KBM-7 (cell line): ENCODE results near the gene XPNPEP1.

Experiments used
- DNase-seq: peaks from one replicate; pipeline ENCODE4 v3.0.0-alpha.2; 2015
- in situ Hi-C: fragments of 300-500 bp; cut with MboI; formaldehyde crosslinking; loops from 2 replicates; pipeline ENCODE4 v1.14.3; 2020; ENCODE audit warnings: low sequenced_read_pairs, low pct_unique_long_range_greater_than_20kb, mixed read lengths

XPNPEP1 gene

GRCh38 chr10:109845308-109845707 is 78.0 kb downstream of the XPNPEP1 start:
- DNase-seq = no peak
- in situ Hi-C loops = no loop called here

DNA sequence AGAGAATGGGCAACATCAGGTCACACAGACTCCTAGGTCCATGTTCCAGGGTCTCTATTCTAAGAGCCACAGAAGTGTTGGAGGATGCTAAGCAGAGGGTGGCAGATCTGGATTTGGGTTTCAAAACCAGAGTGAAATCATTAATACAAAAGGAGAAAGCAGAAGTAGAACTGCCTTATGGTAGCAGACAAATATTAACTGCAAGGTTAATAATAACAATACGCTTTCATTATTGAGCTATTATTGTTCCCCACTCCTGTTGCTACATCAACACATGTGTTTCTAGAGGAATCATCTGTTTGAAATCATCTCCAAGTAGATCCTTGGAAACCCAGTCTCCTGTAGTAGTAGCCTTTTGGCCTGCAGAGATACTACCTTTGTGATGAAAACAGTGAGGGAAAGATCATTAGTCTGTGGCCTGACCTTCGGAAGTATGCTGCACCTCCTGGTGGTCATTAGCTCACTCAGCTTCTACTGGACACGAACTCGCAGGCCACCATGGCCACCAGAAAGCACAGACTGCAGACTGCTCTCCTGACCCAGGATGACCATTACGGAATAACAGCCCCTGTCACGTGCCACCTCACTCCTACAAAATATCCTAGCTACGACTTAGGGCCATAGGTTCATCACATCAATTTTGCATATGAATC is 84.6 kb downstream of the XPNPEP1 start:
- in situ Hi-C loops = no loop called here
- DNase-seq = no peak

DNA sequence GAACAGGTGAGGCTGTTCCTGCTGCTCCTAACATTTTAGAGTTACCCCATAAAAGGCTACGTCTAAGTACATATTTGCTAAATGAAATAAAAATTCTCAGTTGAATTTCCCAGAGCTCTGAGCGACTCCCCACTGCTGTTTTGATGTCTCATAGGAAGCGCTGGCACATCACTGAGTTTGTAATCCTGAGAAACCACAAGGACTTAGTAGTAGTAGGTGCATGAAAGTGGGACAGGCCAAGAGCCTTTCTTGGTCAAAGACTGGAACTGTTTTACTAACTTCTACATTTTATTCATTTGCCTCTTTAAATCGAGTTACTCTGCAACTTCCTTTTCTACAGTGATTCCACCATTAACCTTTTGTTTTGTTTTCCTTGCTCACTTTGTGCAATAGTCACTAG is 85.9 kb downstream of the XPNPEP1 start:
- in situ Hi-C loops = no loop called here
- DNase-seq = no peak

- in situ Hi-C loops = no loop called here
- no peak for DNase-seq
These were observed 88.1 kb downstream of the XPNPEP1 start for GRCh38 chr10:109835257-109835656.

DNA sequence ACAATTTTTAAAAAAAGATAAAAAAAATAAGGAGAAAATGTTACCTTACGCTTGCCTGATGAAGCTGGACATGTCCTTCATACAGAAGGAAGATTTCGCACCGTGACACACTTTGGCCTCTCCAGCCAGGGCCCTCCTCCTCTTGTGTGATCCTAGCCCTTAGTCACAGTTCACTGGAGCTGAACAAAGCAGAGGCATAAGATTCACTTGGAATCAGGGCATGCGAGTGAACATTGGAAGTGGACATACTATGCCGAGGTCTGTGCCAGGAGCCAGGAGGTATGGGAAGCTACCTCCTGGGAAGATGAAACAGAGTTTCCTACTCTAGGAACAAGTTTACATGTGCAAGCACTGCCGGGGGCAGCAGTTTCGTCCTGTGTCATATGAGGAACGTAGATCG is 91.5 kb downstream of the XPNPEP1 start:
- no peak for DNase-seq
- in situ Hi-C loops = no loop called here

DNA sequence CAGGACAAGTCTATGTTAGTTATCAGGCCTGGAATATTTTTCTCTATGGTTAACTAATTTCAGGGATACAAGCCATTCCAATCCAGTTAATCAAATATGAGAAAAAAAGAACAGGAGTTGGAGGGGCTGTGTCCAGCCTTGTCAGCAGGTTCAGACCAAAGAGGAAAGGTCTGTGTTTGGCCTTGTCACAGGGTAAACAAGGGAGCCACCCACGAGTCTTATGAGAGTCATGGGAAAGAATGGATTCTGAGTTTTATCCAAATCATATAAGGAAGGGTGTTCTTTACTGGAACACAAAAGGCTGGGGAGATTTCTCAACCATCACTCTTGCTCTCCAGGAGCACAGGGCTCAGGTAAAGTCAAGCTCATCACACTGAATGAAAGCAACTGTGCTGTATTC is 99.1 kb downstream of the XPNPEP1 start:
- no peak for DNase-seq
- in situ Hi-C loops = no loop called here

GRCh38 chr10:109823196-109823595 is 100.1 kb downstream of the XPNPEP1 start:
- in situ Hi-C loops = no loop called here

GRCh38 chr10:109821672-109822071 is 101.6 kb downstream of the XPNPEP1 start:
- in situ Hi-C loops = no loop called here

More at GRCh38 chr10:109823196-109823595, 100.1 kb downstream of the XPNPEP1 start:
- DNase-seq = no peak

DNA sequence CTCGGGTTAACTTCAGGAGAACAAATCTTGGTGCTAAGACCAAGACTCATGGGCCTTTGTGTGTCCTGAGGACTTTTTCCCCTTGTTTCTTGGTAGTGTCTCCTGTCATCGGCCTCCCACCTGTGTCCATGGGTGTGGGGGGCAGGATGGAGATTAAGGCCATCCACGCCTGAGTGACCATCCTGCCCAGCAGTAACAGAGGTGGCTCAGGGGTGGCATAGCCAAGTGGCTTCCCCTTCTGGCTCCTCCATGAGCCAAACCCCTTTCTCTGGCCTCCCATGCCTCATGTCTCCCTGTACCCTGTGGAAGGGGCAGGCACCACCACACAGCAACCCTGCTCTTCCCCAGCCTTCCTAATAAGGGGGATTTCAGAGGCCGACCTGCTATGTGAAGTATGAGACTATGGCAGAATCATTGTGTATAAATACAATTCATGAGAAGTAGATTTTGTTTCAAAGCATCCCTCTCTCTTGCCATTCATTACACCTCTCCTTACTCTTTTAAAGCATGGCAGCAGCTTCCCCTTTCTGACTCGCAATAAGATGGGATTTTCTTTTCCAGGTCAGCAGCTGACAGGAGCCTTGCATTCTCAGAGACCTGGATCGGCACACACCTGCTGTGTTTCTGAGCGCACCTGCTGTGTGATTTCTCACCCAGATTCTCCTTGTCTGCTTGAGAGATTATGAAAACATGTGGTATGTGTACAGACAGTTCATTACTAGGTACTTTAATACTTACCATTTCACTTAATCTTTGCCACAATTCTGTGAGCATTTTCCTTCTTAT is 102.5 kb downstream of the XPNPEP1 start:
- in situ Hi-C loops = no loop called here
- no peak for DNase-seq

More at GRCh38 chr10:109821672-109822071, 101.6 kb downstream of the XPNPEP1 start:
- no peak for DNase-seq

- no peak for DNase-seq
These were observed 103.5 kb downstream of the XPNPEP1 start for GRCh38 chr10:109819807-109820206.

More at GRCh38 chr10:109819807-109820206, 103.5 kb downstream of the XPNPEP1 start:
- in situ Hi-C loops = no loop called here
